GM12865 (cell line): ENCODE data around the gene SECISBP2L.

ENCODE experiments used
- DNase-seq: peaks from one replicate; pipeline ENCODE4 v3.0.0; 2010; ENCODE audit warnings: low read depth
- H3K4me3 ChIP-seq: 2 replicates; pipeline ENCODE4 v1.5.1; 2011; ENCODE audit warnings: mild to moderate bottlenecking, low read depth, low read length, control low read depth
- CTCF ChIP-seq: IDR thresholded peaks from 2 replicates; pipeline ENCODE4 v1.5.1; 2011; ENCODE audit warnings: low read length, control low read depth, low read depth, inconsistent platforms; ENCODE audit not compliant: insufficient read depth; ENCODE audit errors: missing control alignments

Gene SECISBP2L

GRCh38 chr15:48967336-48967735 is 78.9 kb downstream of the SECISBP2L start:
- DNase-seq: no peak
- TF ChIP-seq CTCF: no peak
- no peak overlapping the region for H3K4me3 ChIP-seq

GRCh38 chr15:48966595-48967301 is 79.5 kb downstream of the SECISBP2L start:
- DNase-seq: peak; percentile 85
- H3K4me3 ChIP-seq: no peak overlapping the region
- TF ChIP-seq CTCF: no peak

- DNase-seq: peak; percentile 82
- TF ChIP-seq CTCF: peak; percentile 17
Observed at GRCh38 chr15:48965972-48966371, 80.3 kb downstream of the SECISBP2L start.

DNA sequence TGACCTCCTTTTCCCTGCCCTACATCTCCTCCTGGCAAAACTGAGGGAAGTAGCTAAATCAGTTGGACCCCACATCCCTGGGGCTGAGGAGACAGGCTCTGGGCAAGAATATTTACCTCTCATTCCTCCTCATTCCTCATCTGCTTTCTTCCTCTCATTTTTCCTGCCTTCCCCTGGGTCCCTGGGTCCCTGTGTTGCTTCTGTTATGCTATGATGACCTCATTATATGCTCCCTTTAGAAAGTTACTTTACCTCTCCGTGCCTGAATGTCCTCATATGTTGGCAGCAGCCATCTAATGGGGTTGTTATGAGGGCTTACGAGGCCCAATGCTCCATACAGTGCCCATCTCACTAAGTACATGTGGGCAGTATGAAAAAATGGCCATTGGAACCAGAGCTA is 81.3 kb downstream of the SECISBP2L start:
- no peak for DNase-seq
- no peak overlapping the region for H3K4me3 ChIP-seq
- TF ChIP-seq CTCF: no peak

More at GRCh38 chr15:48965972-48966371, 80.3 kb downstream of the SECISBP2L start:
- H3K4me3 ChIP-seq: no peak overlapping the region

GRCh38 chr15:48963524-48964113 is 82.6 kb downstream of the SECISBP2L start, which contains the start of gene SHC4:
TSS of gene SHC4 (minus strand) at chr15:48963919. CDS start at chr15:48963015, 904 bp downstream.
- TF ChIP-seq CTCF: no peak
- peak; percentile 53 for DNase-seq
- H3K4me3 ChIP-seq: peak within 1 kb of the TSS; percentile 28

GRCh38 chr15:48962662-48963523 is 83.4 kb downstream of the SECISBP2L start:
- no peak overlapping the region for H3K4me3 ChIP-seq
- no peak for TF ChIP-seq CTCF
- DNase-seq: no peak
